ENCODE results near the gene KRT80. TPM values are rescaled to one million over a fixed set of nuclear protein-coding genes. Genes with fewer than 3 reads are reported as not detected.

The KRT80 gene
- total RNA-seq (2022; extraction: Qiagen RNA extraction; ENCODE audit: low read depth): 37.5 to 66.0 TPM (median 57.9 TPM) in 5 replicates

GRCh38 chr12:52191841-52192791 lies at the start of gene KRT80:
KRT80 (minus strand) TSS chr12:52192014; CDS start chr12:52191902, 112 bp downstream.

GRCh38 chr12:52232674-52233461 lies 41.1 kb upstream of the KRT80 start, which contains the start of gene KRT7:
KRT7 (plus strand) TSS chr12:52233243; CDS start chr12:52233297, 54 bp downstream.

Other genes starting within 250 kb of the KRT80 start
- 12.5 to 18.8 TPM (median 15.8 TPM) in 5 replicates for gene ACVR1B, start 240.3 kb downstream of the KRT80 start, total RNA-seq (2022; extraction: Qiagen RNA extraction; ENCODE audit: low read depth)
- gene TAMALIN, start 185.1 kb downstream of the KRT80 start, total RNA-seq (2022; extraction: Qiagen RNA extraction; ENCODE audit: low read depth): 0.25 to 0.58 TPM (median 0.49 TPM) in 5 replicates
- gene NR4A1, start 140.6 kb downstream of the KRT80 start, total RNA-seq (2022; extraction: Qiagen RNA extraction; ENCODE audit: low read depth): 23.2 to 43.4 TPM (median 36.0 TPM) in 5 replicates
- gene ATG101, start 122.0 kb downstream of the KRT80 start, total RNA-seq (2022; extraction: Qiagen RNA extraction; ENCODE audit: low read depth): 63.3 to 103 TPM (median 101 TPM) in 5 replicates
- gene SMIM41, start 112.3 kb downstream of the KRT80 start, total RNA-seq (2022; extraction: Qiagen RNA extraction; ENCODE audit: low read depth): not detected in 5 replicates
- 3,669 to 5,808 TPM (median 4,897 TPM) in 5 replicates for gene KRT7, start 41.2 kb upstream of the KRT80 start, total RNA-seq (2022; extraction: Qiagen RNA extraction; ENCODE audit: low read depth)
- 32.5 to 48.5 TPM (median 46.2 TPM) in 5 replicates for gene KRT86, start 82.6 kb upstream of the KRT80 start, total RNA-seq (2022; extraction: Qiagen RNA extraction; ENCODE audit: low read depth)
- gene KRT81, start 99.5 kb upstream of the KRT80 start, total RNA-seq (2022; extraction: Qiagen RNA extraction; ENCODE audit: low read depth): 2,470 to 4,224 TPM (median 3,729 TPM) in 5 replicates
- gene KRT83, start 129.4 kb upstream of the KRT80 start, total RNA-seq (2022; extraction: Qiagen RNA extraction; ENCODE audit: low read depth): 2.9 to 6.1 TPM (median 5.1 TPM) in 5 replicates
- gene KRT85, start 175.5 kb upstream of the KRT80 start, total RNA-seq (2022; extraction: Qiagen RNA extraction; ENCODE audit: low read depth): not detected in 5 replicates
- not detected in 5 replicates for gene KRT84, start 193.6 kb upstream of the KRT80 start, total RNA-seq (2022; extraction: Qiagen RNA extraction; ENCODE audit: low read depth)
- gene KRT82, start 214.3 kb upstream of the KRT80 start, total RNA-seq (2022; extraction: Qiagen RNA extraction; ENCODE audit: low read depth): not detected in 5 replicates
- 0.12 to 0.20 TPM (median 0.16 TPM) in 4 of 5 replicates, not detected in the other for gene KRT75, start 242.4 kb upstream of the KRT80 start, total RNA-seq (2022; extraction: Qiagen RNA extraction; ENCODE audit: low read depth)